Dedifferentiated amniotic fluid mesenchymal stem cell (primary cell): ENCODE results near the gene HBM.
"Not testable (repeated sequence)": the region's sequence is repeated elsewhere in the genome, so short reads cannot be mapped to it uniquely, and the experiment has no call there.

ENCODE experiments used
- DNase-seq: peaks from one replicate; pipeline ENCODE4 v3.0.0-alpha.2; 2016; ENCODE audit errors: extremely low spot score

HBM gene

DNA sequence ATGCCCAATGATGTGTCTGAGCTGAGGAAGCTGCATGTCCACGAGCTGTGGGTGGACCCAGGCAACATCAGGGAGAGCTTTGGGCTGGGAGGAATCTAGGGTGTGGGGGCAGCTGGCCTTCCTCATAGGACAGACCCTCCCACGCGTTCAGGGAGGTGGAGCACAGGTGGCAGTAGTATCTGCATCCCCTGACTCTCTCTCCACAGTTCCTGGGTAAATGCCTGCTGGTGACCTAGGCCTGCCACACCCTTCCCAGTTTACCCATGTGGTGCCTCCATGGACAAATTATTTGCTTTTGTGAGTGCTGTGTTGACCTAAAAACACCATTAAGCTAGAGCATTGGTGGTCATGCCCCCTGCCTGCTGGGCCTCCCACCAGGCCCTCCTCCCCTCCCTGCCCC lies 3.2 kb downstream of the HBM start:
- DNase-seq, result no peak

DNA sequence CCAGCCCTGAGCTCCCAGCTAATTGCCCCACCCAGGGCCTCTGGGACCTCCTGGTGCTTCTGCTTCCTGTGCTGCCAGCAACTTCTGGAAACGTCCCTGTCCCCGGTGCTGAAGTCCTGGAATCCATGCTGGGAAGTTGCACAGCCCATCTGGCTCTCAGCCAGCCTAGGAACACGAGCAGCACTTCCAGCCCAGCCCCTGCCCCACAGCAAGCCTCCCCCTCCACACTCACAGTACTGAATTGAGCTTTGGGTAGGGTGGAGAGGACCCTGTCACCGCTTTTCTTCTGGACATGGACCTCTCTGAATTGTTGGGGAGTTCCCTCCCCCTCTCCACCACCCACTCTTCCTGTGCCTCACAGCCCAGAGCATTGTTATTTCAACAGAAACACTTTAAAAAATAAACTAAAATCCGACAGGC lies 4.3 kb downstream of the HBM start:
- DNase-seq, result not testable (repeated sequence)

DNA sequence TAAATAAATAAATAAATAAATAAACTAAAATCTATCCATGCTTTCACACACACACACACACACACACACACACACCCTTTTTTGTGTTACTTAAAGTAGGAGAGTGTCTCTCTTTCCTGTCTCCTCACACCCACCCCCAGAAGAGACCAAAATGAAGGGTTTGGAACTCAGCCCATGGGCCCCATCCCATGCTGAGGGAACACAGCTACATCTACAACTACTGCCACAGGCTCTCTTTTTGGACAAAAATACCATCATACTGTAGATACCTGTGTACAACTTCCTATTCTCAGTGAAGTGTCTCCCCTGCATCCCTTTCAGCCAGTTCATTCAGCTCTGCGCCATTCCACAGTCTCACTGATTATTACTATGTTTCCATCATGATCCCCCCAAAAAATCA lies 5.0 kb downstream of the HBM start:
- no peak for DNase-seq

- not testable (repeated sequence) for DNase-seq
Measured at GRCh38 chr16:172374-172941, 6.7 kb downstream of the HBM start, which contains the start of gene HBA2. Gene HBA2, plus strand, starts transcription at chr16:172876. Its CDS starts 37 bp downstream, at chr16:172913.

GRCh38 chr16:173211-173854 lies 7.6 kb downstream of the HBM start:
- DNase-seq, result not testable (repeated sequence)

GRCh38 chr16:173928-174769 lies 8.4 kb downstream of the HBM start:
- not testable (repeated sequence) for DNase-seq

DNA sequence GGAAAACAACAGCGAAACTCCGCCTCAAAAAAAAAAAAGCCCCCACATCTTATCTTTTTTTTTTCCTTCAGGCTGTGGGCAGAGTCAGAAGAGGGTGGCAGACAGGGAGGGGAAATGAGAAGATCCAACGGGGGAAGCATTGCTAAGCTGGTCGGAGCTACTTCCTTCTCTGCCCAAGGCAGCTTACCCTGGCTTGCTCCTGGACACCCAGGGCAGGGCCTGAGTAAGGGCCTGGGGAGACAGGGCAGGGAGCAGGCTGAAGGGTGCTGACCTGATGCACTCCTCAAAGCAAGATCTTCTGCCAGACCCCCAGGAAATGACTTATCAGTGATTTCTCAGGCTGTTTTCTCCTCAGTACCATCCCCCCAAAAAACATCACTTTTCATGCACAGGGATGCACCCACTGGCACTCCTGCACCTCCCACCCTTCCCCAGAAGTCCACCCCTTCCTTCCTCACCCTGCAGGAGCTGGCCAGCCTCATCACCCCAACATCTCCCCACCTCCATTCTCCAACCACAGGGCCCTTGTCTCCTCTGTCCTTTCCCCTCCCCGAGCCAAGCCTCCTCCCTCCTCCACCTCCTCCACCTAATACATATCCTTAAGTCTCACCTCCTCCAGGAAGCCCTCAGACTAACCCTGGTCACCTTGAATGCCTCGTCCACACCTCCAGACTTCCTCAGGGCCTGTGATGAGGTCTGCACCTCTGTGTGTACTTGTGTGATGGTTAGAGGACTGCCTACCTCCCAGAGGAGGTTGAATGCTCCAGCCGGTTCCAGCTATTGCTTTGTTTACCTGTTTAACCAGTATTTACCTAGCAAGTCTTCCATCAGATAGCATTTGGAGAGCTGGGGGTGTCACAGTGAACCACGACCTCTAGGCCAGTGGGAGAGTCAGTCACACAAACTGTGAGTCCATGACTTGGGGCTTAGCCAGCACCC lies 9.5 kb downstream of the HBM start:
- DNase-seq, result no peak

- DNase-seq, result not testable (repeated sequence)
Measured at GRCh38 chr16:176006-176405, 10.2 kb downstream of the HBM start.

DNA sequence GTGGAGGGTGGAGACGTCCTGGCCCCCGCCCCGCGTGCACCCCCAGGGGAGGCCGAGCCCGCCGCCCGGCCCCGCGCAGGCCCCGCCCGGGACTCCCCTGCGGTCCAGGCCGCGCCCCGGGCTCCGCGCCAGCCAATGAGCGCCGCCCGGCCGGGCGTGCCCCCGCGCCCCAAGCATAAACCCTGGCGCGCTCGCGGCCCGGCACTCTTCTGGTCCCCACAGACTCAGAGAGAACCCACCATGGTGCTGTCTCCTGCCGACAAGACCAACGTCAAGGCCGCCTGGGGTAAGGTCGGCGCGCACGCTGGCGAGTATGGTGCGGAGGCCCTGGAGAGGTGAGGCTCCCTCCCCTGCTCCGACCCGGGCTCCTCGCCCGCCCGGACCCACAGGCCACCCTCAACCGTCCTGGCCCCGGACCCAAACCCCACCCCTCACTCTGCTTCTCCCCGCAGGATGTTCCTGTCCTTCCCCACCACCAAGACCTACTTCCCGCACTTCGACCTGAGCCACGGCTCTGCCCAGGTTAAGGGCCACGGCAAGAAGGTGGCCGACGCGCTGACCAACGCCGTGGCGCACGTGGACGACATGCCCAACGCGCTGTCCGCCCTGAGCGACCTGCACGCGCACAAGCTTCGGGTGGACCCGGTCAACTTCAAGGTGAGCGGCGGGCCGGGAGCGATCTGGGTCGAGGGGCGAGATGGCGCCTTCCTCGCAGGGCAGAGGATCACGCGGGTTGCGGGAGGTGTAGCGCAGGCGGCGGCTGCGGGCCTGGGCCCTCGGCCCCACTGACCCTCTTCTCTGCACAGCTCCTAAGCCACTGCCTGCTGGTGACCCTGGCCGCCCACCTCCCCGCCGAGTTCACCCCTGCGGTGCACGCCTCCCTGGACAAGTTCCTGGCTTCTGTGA lies 11.0 kb downstream of the HBM start, which contains the start of gene HBA1:
TSS of gene HBA1 (plus strand) at position 204 of the 906 bp plus-strand sequence. CDS start at position 241, 37 bp downstream.
- DNase-seq, result not testable (repeated sequence)

DNA sequence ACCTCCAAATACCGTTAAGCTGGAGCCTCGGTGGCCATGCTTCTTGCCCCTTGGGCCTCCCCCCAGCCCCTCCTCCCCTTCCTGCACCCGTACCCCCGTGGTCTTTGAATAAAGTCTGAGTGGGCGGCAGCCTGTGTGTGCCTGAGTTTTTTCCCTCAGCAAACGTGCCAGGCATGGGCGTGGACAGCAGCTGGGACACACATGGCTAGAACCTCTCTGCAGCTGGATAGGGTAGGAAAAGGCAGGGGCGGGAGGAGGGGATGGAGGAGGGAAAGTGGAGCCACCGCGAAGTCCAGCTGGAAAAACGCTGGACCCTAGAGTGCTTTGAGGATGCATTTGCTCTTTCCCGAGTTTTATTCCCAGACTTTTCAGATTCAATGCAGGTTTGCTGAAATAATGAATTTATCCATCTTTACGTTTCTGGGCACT lies 11.6 kb downstream of the HBM start:
- DNase-seq, result no peak

DNA sequence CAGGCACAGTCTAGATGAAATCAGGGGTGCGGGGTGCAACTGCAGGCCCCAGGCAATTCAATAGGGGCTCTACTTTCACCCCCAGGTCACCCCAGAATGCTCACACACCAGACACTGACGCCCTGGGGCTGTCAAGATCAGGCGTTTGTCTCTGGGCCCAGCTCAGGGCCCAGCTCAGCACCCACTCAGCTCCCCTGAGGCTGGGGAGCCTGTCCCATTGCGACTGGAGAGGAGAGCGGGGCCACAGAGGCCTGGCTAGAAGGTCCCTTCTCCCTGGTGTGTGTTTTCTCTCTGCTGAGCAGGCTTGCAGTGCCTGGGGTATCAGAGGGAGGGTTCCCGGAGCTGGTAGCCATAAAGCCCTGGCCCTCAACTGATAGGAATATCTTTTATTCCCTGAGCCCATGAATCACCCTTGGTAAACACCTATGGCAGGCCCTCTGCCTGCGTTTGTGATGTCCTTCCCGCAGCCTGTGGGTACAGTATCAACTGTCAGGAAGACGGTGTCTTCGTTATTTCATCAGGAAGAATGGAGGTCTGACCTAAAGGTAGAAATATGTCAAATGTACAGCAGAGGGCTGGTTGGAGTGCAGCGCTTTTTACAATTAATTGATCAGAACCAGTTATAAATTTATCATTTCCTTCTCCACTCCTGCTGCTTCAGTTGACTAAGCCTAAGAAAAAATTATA lies 12.3 kb downstream of the HBM start:
- DNase-seq, result no peak

- no peak for DNase-seq
Measured at GRCh38 chr16:178668-179015, 12.9 kb downstream of the HBM start.

DNA sequence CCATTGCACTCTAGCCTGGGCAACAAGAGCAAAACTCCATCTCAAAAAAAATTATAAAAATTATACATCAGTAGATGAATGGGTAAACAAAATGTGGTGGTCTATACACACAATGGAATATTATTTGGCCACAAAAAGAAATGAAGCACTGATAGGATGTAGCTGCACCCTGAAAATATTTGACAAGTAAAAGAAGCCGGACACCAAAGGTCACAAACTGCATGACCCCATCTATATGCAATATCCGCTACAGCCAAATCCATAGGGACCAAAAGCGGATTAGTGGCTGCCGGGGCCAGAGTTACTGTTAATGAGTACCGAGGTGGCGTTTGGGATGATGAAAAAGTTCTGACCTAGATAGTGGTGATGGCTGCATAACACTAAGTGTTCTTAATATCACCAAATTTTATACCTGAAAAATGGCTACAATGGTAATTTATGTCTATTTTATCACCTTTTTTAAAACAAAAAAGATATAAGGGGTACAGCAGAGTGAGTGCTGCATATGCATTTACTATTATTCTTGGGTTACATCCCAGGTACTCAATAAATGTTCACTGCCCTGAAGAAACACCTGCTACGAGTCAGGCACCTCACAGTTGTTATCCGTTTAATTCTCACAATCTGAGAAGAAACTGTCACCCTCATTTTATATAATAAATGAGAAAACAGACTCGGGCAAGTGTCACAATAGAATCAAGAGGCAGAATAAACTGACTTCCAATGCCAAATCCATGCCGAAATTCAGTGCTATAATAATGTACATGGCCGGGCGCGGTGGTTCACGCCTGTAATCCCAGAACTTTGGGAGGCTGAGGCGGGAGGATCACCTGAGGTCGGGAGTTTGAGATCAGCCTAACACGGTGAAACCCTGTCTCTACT lies 13.7 kb downstream of the HBM start:
- DNase-seq, result no peak

GRCh38 chr16:180101-180675 lies 14.4 kb downstream of the HBM start, which contains the start of gene HBQ1:
Gene HBQ1, plus strand, starts transcription at chr16:180459. Its CDS starts 28 bp downstream, at chr16:180487.
- no peak for DNase-seq

GRCh38 chr16:180681-181564 lies 15.1 kb downstream of the HBM start:
- DNase-seq, result peak; percentile 33

- DNase-seq, result no peak
Measured at GRCh38 chr16:181565-182021, 15.8 kb downstream of the HBM start.

- DNase-seq, result no peak
Measured at GRCh38 chr16:183005-183404, 17.2 kb downstream of the HBM start.
